Lower lobe of right lung (tissue), 2 donors: ENCODE measurements around the gene DIS3L2. TPM values are rescaled to one million over a fixed set of nuclear protein-coding genes. Genes with fewer than 3 reads are reported as not detected.

Experiments
- ATAC-seq, 2 donors: fragments of 200-7000 bp; cut with Tn5 transposase; one replicate each; pipeline ENCODE4 v1.9.1; 2020 to 2022; ENCODE audit warnings: mild to moderate bottlenecking in 2 of 2, moderate library complexity in 2 of 2
- DNase-seq: peaks from one replicate; pipeline ENCODE4 v3.0.0-alpha.2; 2020
- H3K27ac ChIP-seq: fragments of 200-600 bp; one replicate; pipeline ENCODE4 v1.8.0; 2022
- H3K27me3 ChIP-seq: fragments of 200-600 bp; one replicate; pipeline ENCODE4 v1.8.0; 2022; ENCODE audit warnings: low read depth
- H3K36me3 ChIP-seq: fragments of 200-600 bp; one replicate; pipeline ENCODE4 v1.8.0; 2022; ENCODE audit warnings: mild to moderate bottlenecking
- H3K4me1 ChIP-seq: fragments of 200-600 bp; one replicate; pipeline ENCODE4 v1.8.0; 2022
- H3K4me3 ChIP-seq: fragments of 200-600 bp; one replicate; pipeline ENCODE4 v1.8.0; 2022; ENCODE audit warnings: mild to moderate bottlenecking
- H3K9me3 ChIP-seq: fragments of 200-600 bp; one replicate; pipeline ENCODE4 v1.8.0; 2022
- CTCF ChIP-seq: fragments of 200-600 bp; IDR thresholded peaks from one replicate; pipeline ENCODE4 v1.8.0; 2022; ENCODE audit warnings: antibody characterized with exemption, mild to moderate bottlenecking
- intact Hi-C: fragments of 100-400 bp; cut with DNase I; formaldehyde crosslinking; loops from one replicate; pipeline ENCODE4 v1.11.0; 2022
- total RNA-seq: library from RNA; stranded (reverse); fragmentation: NEBNext Ultra II Directional; extraction: Animal tissue kit (Norgen Biotek cat#: 25700); gene quantifications from one replicate; pipeline ENCODE4 v1.2.1, GENCODE V29; 2021
- donor health status: DM: no; HTN: yes; CAD: no; lungs with severe emphysema.

DIS3L2 gene
- total RNA-seq, 1 donor from 2014 or later: 34.4 TPM

DNA sequence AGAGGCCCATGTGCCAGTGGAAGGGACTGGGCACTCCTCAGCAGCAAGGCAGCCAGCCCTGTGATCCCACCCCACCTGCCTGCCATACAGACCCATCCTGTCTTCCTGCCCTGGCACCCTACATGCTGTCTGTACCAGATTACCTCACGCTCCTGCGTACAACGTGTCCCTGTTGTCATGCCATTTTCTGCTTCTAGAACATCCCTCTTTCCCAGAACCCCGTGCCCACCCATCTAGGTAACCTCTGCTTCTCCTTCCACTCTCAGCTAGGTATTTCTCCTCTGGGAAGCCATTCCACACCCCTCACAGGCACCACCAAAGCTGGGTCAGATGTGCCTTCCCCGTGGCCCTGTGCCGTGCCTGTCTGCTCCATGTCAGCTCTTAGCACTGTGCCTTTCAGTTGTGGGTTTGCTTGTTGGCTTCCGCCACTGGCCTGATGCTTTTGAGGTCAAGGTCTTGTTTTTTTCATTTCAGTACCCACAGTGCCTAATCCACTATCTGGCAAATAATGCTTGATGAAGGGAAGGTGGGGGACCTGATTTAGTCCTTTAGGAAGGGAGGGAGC lies 345.3 kb downstream of the DIS3L2 start:
- no peaks in the 10 kb centered on the region for H3K27me3 ChIP-seq
- no peaks in the 10 kb centered on the region for H3K4me1 ChIP-seq
- no peak for DNase-seq
- no peaks in the 10 kb centered on the region for H3K9me3 ChIP-seq
- H3K27ac ChIP-seq: no peak overlapping the region
- intact Hi-C loops: no loop called here
- no peak overlapping the region for H3K4me3 ChIP-seq
- ATAC-seq: no peak
- no peak for TF ChIP-seq CTCF
- H3K36me3 ChIP-seq: peaks cover 7% of the 10 kb centered on the region

DNA sequence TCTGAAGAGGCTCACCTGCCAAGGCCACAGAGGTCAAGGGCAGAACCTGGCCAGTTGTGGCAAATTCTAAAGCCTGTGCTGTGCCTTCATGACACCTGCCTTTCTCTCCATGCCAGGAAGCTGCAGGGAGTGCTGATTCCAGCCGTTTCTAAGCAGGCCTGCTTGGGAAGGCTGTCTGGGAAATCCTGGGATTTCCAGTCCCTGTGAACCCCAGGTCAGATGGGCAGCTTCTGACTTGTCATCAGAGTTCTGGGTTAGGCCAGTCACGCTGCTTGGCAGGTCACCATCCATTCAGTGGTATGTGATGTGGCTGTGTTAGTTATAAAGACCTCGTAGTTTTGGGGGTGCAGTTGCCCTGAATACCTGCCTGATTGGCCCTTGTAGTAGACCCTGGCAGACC lies 346.3 kb downstream of the DIS3L2 start:
- ATAC-seq (no peak), DNase-seq (no peak)
- no peak overlapping the region for H3K27ac ChIP-seq
- no peak overlapping the region for H3K4me3 ChIP-seq
- no peaks in the 10 kb centered on the region for H3K4me1 ChIP-seq
- H3K27me3 ChIP-seq: no peaks in the 10 kb centered on the region
- intact Hi-C loops: no loop called here
- H3K36me3 ChIP-seq: peaks cover 7% of the 10 kb centered on the region
- peaks cover 6% of the 10 kb centered on the region for H3K9me3 ChIP-seq
- no peak for TF ChIP-seq CTCF

GRCh38 chr2:232308986-232309385 lies 347.5 kb downstream of the DIS3L2 start:
- peaks cover 7% of the 10 kb centered on the region for H3K36me3 ChIP-seq
- peaks cover 2% of the 10 kb centered on the region for H3K4me1 ChIP-seq
- no peaks in the 10 kb centered on the region for H3K27me3 ChIP-seq
- H3K9me3 ChIP-seq: peaks cover 11% of the 10 kb centered on the region
- DNase-seq: no peak
- no peak overlapping the region for H3K27ac ChIP-seq
- TF ChIP-seq CTCF: no peak
- H3K4me3 ChIP-seq: no peak overlapping the region
- intact Hi-C loops: no loop called here
- ATAC-seq: no peak

GRCh38 chr2:232309592-232309991 lies 348.1 kb downstream of the DIS3L2 start:
- peaks cover 7% of the 10 kb centered on the region for H3K36me3 ChIP-seq
- H3K27ac ChIP-seq: no peak overlapping the region
- TF ChIP-seq CTCF: no peak
- H3K27me3 ChIP-seq: no peaks in the 10 kb centered on the region
- ATAC-seq (peak; percentile 24 to 38), DNase-seq (no peak)
- H3K9me3 ChIP-seq: peaks cover 11% of the 10 kb centered on the region
- H3K4me3 ChIP-seq: no peak overlapping the region
- intact Hi-C loops: no loop called here
- peaks cover 8% of the 10 kb centered on the region for H3K4me1 ChIP-seq

GRCh38 chr2:232310121-232310520 lies 348.6 kb downstream of the DIS3L2 start:
- ATAC-seq: peak in 1 of 2 donors; percentile 37
- intact Hi-C loops: no loop called here
- Histone ChIP-seq H3K27me3 (no peaks in the 10 kb centered on the region), H3K27ac (no peak overlapping the region), H3K36me3 (peaks cover 7% of the 10 kb centered on the region), H3K4me1 (peaks cover 13% of the 10 kb centered on the region), H3K4me3 (no peak overlapping the region), H3K9me3 (peaks cover 11% of the 10 kb centered on the region)
- no peak for DNase-seq
- no peak for TF ChIP-seq CTCF
